Neural cell (in vitro differentiated cells): Measurements from ENCODE around the gene KRTAP2-2. TPM values are rescaled to one million over a fixed set of nuclear protein-coding genes. Genes with fewer than 3 reads are reported as not detected.

Experiments used
- H2AFZ ChIP-seq: fragments of 200-600, 300-800 bp; sonication (generic), shearing (Covaris generic); 2 replicates; pipeline ENCODE4 v1.6.0; 2014; ENCODE audit warnings: low read depth, mild to moderate bottlenecking, antibody characterized with exemption, low read length, moderate library complexity
- H3F3A ChIP-seq: fragments of 200-600 bp; shearing (Covaris generic); 2 replicates; pipeline ENCODE4 v1.6.1; 2016; ENCODE audit warnings: mild to moderate bottlenecking, moderate library complexity, mixed read lengths, antibody characterized with exemption, low read length; ENCODE audit not compliant: insufficient read depth, poor library complexity, severe bottlenecking
- H3K27ac ChIP-seq: fragments of 200-600, 300-800 bp; sonication (generic), shearing (Covaris generic); 2 replicates; pipeline ENCODE4 v1.5.1; 2014; ENCODE audit warnings: mild to moderate bottlenecking, low read length, moderate library complexity
- H3K27me3 ChIP-seq: fragments of 300-800, 200-600 bp; sonication (generic), shearing (Covaris generic); 2 replicates; pipeline ENCODE4 v1.6.0; 2014; ENCODE audit warnings: mild to moderate bottlenecking, low read depth, low read length, moderate library complexity; ENCODE audit not compliant: insufficient read depth
- H3K36me3 ChIP-seq: fragments of 300-800, 200-600 bp; sonication (generic), shearing (Covaris generic); 2 replicates; pipeline ENCODE4 v1.5.1; 2014; ENCODE audit warnings: mild to moderate bottlenecking, antibody characterized with exemption, low read length, moderate library complexity; ENCODE audit not compliant: insufficient read depth
- H3K4me2 ChIP-seq: fragments of 300-800, 200-600 bp; sonication (generic), shearing (Covaris generic); 2 replicates; pipeline ENCODE4 v1.6.0; 2014; ENCODE audit warnings: mild to moderate bottlenecking, low read length
- H3K4me3 ChIP-seq: fragments of 300-800, 200-600 bp; sonication (generic), shearing (Covaris generic); 2 replicates; pipeline ENCODE4 v1.5.1; 2014; ENCODE audit warnings: mild to moderate bottlenecking, low read length, moderate library complexity
- H3K79me2 ChIP-seq: fragments of 200-600 bp; shearing (Covaris generic); replicated peaks from 2 replicates; pipeline ENCODE4 v1.6.0; 2014; ENCODE audit warnings: mild to moderate bottlenecking, low read length, moderate library complexity; ENCODE audit not compliant: insufficient read depth
- H3K9ac ChIP-seq: fragments of 300-800, 200-600 bp; sonication (generic), shearing (Covaris generic); 2 replicates; pipeline ENCODE4 v1.6.1; 2016; ENCODE audit warnings: mild to moderate bottlenecking, low read length, mixed read lengths
- H3K9me2 ChIP-seq: fragments of 200-600 bp; shearing (Covaris generic); 2 replicates; pipeline ENCODE4 v1.6.1; 2016; ENCODE audit warnings: mild to moderate bottlenecking, low read length, mixed read lengths; ENCODE audit not compliant: insufficient read depth
- H3K9me3 ChIP-seq: fragments of 200-600, 300-800 bp; sonication (generic), shearing (Covaris generic); 2 replicates; pipeline ENCODE4 v1.6.1; 2016; ENCODE audit warnings: mild to moderate bottlenecking, mixed run types, low read length, moderate library complexity, mixed read lengths
- H4K20me1 ChIP-seq: fragments of 200-600 bp; shearing (Covaris generic); 2 replicates; pipeline ENCODE4 v1.6.1; 2016; ENCODE audit warnings: mild to moderate bottlenecking, mixed run types; ENCODE audit not compliant: insufficient read depth
- CTCF ChIP-seq: fragments of 450-650 bp; IDR thresholded peaks from 2 replicates; pipeline ENCODE4 v1.5.1; 2014; ENCODE audit warnings: antibody characterized with exemption, mild to moderate bottlenecking, moderate library complexity; ENCODE audit not compliant: poor library complexity, severe bottlenecking
- EP300 ChIP-seq: fragments of 450-650 bp; conservative IDR thresholded peaks from 2 replicates; pipeline ENCODE4 v1.6.1; 2014; ENCODE audit warnings: antibody characterized with exemption, mild to moderate bottlenecking, moderate library complexity; ENCODE audit not compliant: poor library complexity, severe bottlenecking
- EZH2 ChIP-seq: fragments of 200-600, 300-800 bp; shearing (Covaris generic), sonication (generic); IDR thresholded peaks from 2 replicates; pipeline ENCODE4 v1.6.1; 2014; ENCODE audit warnings: antibody characterized with exemption, low read length, borderline replicate concordance, mild to moderate bottlenecking; ENCODE audit not compliant: insufficient read depth, poor library complexity, severe bottlenecking
- MXI1 ChIP-seq: fragments of 450-650 bp; conservative IDR thresholded peaks from 2 replicates; pipeline ENCODE4 v1.6.1; 2014; ENCODE audit warnings: antibody characterized with exemption, mild to moderate bottlenecking; ENCODE audit not compliant: poor library complexity, severe bottlenecking
- POLR2AphosphoS5 ChIP-seq: IDR thresholded peaks from 2 replicates; pipeline ENCODE4 v1.6.1; 2012
- RAD21 ChIP-seq: fragments of 450-650 bp; conservative IDR thresholded peaks from 2 replicates; pipeline ENCODE4 v1.6.1; 2014; ENCODE audit warnings: antibody characterized with exemption, mild to moderate bottlenecking, moderate library complexity
- REST ChIP-seq: IDR thresholded peaks from 2 replicates; pipeline ENCODE4 v1.6.1; 2012; ENCODE audit warnings: borderline replicate concordance
- SMC3 ChIP-seq: fragments of 450-650 bp; conservative IDR thresholded peaks from 2 replicates; pipeline ENCODE4 v1.6.1; 2014; ENCODE audit warnings: antibody characterized with exemption, mild to moderate bottlenecking, moderate library complexity; ENCODE audit not compliant: poor library complexity
- TAF1 ChIP-seq: IDR thresholded peaks from 2 replicates; pipeline ENCODE4 v1.6.1; 2012; ENCODE audit warnings: low read depth
- polyA plus RNA-seq: library from polyadenylated mRNA; depleted of rRNA; stranded (reverse); fragments of >200 nt; gene quantifications from 2 replicates; pipeline ENCODE4 v1.2.3, GENCODE V29; 2014

The KRTAP2-2 gene
- polyA plus RNA-seq, 1 donor from 2014 or later: not detected

- Histone ChIP-seq H3K27me3 (no peaks in the 10 kb centered on the region), H3K9ac (no peak overlapping the region), H3K9me2 (no peaks in the 10 kb centered on the region), H3K4me2 (no peak overlapping the region), H3K9me3 (no peaks in the 10 kb centered on the region), H3K27ac (no peak overlapping the region), H4K20me1 (no peaks in the 10 kb centered on the region), H3K79me2 (no peaks in the 10 kb centered on the region), H3K36me3 (no peaks in the 10 kb centered on the region), H3F3A (no peaks in the 10 kb centered on the region), H2AFZ (no peak overlapping the region), H3K4me3 (no peak overlapping the region)
- TF ChIP-seq CTCF (no peak), EP300 (no peak), REST (no peak), RAD21 (no peak), POLR2AphosphoS5 (no peak), SMC3 (no peak), MXI1 (no peak), TAF1 (no peak), EZH2 (no peak)
These were observed 1.0 kb downstream of the KRTAP2-2 start for GRCh38 chr17:41054025-41054424.

- H3K36me3 ChIP-seq: no peaks in the 10 kb centered on the region
These were observed 2.5 kb downstream of the KRTAP2-2 start for GRCh38 chr17:41052566-41052965.

More at GRCh38 chr17:41052566-41052965, 2.5 kb downstream of the KRTAP2-2 start:
- H3K9me2 ChIP-seq: no peaks in the 10 kb centered on the region
- no peaks in the 10 kb centered on the region for H3K9me3 ChIP-seq
- H3K4me3 ChIP-seq: no peak overlapping the region
- H3K27me3 ChIP-seq: no peaks in the 10 kb centered on the region
- H3K79me2 ChIP-seq: no peaks in the 10 kb centered on the region
- H3F3A ChIP-seq: no peaks in the 10 kb centered on the region
- H3K27ac ChIP-seq: no peak overlapping the region
- H3K4me2 ChIP-seq: no peak overlapping the region
- H4K20me1 ChIP-seq: no peaks in the 10 kb centered on the region
- H2AFZ ChIP-seq: no peak overlapping the region
- no peak overlapping the region for H3K9ac ChIP-seq
- no peak for TF ChIP-seq REST
- TF ChIP-seq CTCF: no peak
- no peak for TF ChIP-seq POLR2AphosphoS5
- TF ChIP-seq TAF1: no peak
- TF ChIP-seq EP300: no peak
- no peak for TF ChIP-seq RAD21
- no peak for TF ChIP-seq SMC3
- TF ChIP-seq MXI1: no peak
- TF ChIP-seq EZH2: no peak
